Measurements from ENCODE around the gene TMEM74B.

DNA sequence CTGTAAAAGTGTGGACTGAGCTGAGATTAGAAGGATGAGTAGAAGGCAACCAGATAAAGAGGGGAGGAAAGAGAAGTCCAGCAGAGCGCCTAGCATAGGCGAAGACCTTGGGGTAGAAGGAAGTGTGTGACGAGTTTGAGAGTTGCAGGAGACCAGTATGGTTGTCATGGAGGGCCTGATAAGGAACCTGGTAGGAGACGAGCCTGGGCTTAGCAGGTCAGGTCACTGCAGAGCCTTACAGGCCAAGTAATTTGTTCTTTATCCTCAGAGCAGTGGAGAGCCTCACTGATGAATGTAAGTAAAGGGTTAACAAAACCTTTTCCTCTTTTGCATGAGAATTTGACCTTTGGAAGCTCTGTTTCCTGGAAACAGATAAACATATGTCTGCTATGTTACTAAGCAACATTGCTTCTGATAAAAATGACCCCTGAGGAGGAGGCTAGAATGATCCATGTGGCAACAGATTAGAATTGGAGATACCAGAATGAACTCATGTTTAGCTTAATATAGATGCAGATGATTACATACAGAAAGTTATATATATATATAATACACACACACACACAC lies 2.9 kb upstream of the TMEM74B start:
- TF ChIP-seq, protein P1, sequence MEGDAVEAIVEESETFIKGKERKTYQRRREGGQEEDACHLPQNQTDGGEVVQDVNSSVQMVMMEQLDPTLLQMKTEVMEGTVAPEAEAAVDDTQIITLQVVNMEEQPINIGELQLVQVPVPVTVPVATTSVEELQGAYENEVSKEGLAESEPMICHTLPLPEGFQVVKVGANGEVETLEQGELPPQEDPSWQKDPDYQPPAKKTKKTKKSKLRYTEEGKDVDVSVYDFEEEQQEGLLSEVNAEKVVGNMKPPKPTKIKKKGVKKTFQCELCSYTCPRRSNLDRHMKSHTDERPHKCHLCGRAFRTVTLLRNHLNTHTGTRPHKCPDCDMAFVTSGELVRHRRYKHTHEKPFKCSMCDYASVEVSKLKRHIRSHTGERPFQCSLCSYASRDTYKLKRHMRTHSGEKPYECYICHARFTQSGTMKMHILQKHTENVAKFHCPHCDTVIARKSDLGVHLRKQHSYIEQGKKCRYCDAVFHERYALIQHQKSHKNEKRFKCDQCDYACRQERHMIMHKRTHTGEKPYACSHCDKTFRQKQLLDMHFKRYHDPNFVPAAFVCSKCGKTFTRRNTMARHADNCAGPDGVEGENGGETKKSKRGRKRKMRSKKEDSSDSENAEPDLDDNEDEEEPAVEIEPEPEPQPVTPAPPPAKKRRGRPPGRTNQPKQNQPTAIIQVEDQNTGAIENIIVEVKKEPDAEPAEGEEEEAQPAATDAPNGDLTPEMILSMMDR (IDR thresholded peaks at IDR 0.05): no peak
- TF ChIP-seq ZFX (IDR thresholded peaks at IDR 0.05; ENCODE audit: borderline replicate concordance): no peak
